ENCODE data around the gene KLHDC7A.

Gene KLHDC7A

GRCh38 chr1:18473195-18473815, 7.4 kb upstream of the KLHDC7A start:
- no peak for DNase-seq (ENCODE audit: low read depth)

- DNase-seq (ENCODE audit: low read depth), result no peak
Measured at GRCh38 chr1:18474559-18475175, 6.1 kb upstream of the KLHDC7A start.

- no peak for DNase-seq (ENCODE audit: low read depth)
Measured at GRCh38 chr1:18475234-18475905, 5.4 kb upstream of the KLHDC7A start.

- no peak for DNase-seq (ENCODE audit: low read depth)
Measured at GRCh38 chr1:18479454-18479853, 1.3 kb upstream of the KLHDC7A start.

GRCh38 chr1:18481190-18481920, 625 bp downstream of the KLHDC7A start:
- no peak for DNase-seq (ENCODE audit: low read depth)

- no peak for DNase-seq (ENCODE audit: low read depth)
Measured at GRCh38 chr1:18481921-18482701, 1.4 kb downstream of the KLHDC7A start.

GRCh38 chr1:18482721-18483425, 2.1 kb downstream of the KLHDC7A start:
- DNase-seq (ENCODE audit: low read depth), result no peak

GRCh38 chr1:18484276-18484675, 3.5 kb downstream of the KLHDC7A start:
- no peak for DNase-seq (ENCODE audit: low read depth)

GRCh38 chr1:18484721-18485120, 4.0 kb downstream of the KLHDC7A start:
- no peak for DNase-seq (ENCODE audit: low read depth)

- no peak for DNase-seq (ENCODE audit: low read depth)
Measured at GRCh38 chr1:18485227-18485626, 4.5 kb downstream of the KLHDC7A start.

- no peak for DNase-seq (ENCODE audit: low read depth)
Measured at GRCh38 chr1:18486195-18486594, 5.5 kb downstream of the KLHDC7A start.

- DNase-seq (ENCODE audit: low read depth), result no peak
Measured at GRCh38 chr1:18489417-18490143, 8.8 kb downstream of the KLHDC7A start.

GRCh38 chr1:18491168-18491567, 10.4 kb downstream of the KLHDC7A start:
- DNase-seq (ENCODE audit: low read depth), result no peak

- no peak for DNase-seq (ENCODE audit: low read depth)
Measured at GRCh38 chr1:18494304-18494703, 13.6 kb downstream of the KLHDC7A start.

- DNase-seq (ENCODE audit: low read depth), result no peak
Measured at GRCh38 chr1:18495635-18496034, 14.9 kb downstream of the KLHDC7A start.

- DNase-seq (ENCODE audit: low read depth), result no peak
Measured at GRCh38 chr1:18496056-18496455, 15.3 kb downstream of the KLHDC7A start.

GRCh38 chr1:18496497-18497235, 15.9 kb downstream of the KLHDC7A start:
- DNase-seq (ENCODE audit: low read depth), result no peak

GRCh38 chr1:18501833-18502232, 21.1 kb downstream of the KLHDC7A start:
- no peak for DNase-seq (ENCODE audit: low read depth)

GRCh38 chr1:18504609-18505008, 23.9 kb downstream of the KLHDC7A start:
- DNase-seq (ENCODE audit: low read depth), result no peak

GRCh38 chr1:18505666-18506065, 24.9 kb downstream of the KLHDC7A start:
- no peak for DNase-seq (ENCODE audit: low read depth)

Measured in non-pigmented ciliary epithelial cell (primary cell).